ENCODE measurements around the gene MGAT5. TPM values are rescaled to one million over a fixed set of nuclear protein-coding genes. Genes with fewer than 3 reads are reported as not detected.

Gene MGAT5
- total RNA-seq, 1 donor from 2014 or later = 21.2 TPM

DNA sequence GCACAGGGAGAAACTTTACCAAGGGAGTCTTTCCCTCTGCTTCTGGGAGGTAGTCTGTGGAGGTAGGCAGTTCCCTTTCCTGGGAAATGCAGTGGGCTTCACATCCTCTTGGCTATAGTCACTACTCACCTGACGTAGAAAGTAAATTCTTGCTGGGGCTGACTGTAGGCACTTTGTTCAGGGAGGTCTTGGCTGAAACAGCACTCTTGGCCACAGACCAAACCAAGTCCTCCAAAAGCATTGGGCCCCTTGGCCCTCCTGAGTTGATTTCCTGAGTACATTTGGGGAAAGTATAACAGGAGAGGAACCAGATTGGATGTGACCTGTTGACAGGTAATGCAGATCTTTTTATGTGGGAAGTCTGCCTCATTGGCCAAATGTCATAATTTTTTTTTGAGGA is 108.9 kb downstream of the MGAT5 start:
- Histone ChIP-seq H3K27me3 (no peaks in the 10 kb centered on the region), H3K4me1 (peaks cover 20% of the 10 kb centered on the region), H3K4me3 (no peak overlapping the region), H4K20me1 (ENCODE audit: low read depth) (no peaks in the 10 kb centered on the region), H3K4me2 (no peak overlapping the region), H3K79me2 (ENCODE audit: low read depth) (no peaks in the 10 kb centered on the region), H3K9ac (no peak overlapping the region), H3K9me3 (ENCODE audit: low read depth) (no peaks in the 10 kb centered on the region), H3K27ac (no peak overlapping the region), H3F3A (ENCODE audit: low read depth) (no peaks in the 10 kb centered on the region), H2AFZ (replicated peaks) (no peak overlapping the region), H3K36me3 (no peaks in the 10 kb centered on the region)
- no peaks in the 10 kb centered on the region for H3K9me3 Mint-ChIP-seq
- peaks cover 10% of the 10 kb centered on the region for H3K36me3 Mint-ChIP-seq
- peaks cover 17% of the 10 kb centered on the region for H3K4me1 Mint-ChIP-seq
- no peak overlapping the region for H3K4me3 Mint-ChIP-seq
- TF ChIP-seq, protein P1, sequence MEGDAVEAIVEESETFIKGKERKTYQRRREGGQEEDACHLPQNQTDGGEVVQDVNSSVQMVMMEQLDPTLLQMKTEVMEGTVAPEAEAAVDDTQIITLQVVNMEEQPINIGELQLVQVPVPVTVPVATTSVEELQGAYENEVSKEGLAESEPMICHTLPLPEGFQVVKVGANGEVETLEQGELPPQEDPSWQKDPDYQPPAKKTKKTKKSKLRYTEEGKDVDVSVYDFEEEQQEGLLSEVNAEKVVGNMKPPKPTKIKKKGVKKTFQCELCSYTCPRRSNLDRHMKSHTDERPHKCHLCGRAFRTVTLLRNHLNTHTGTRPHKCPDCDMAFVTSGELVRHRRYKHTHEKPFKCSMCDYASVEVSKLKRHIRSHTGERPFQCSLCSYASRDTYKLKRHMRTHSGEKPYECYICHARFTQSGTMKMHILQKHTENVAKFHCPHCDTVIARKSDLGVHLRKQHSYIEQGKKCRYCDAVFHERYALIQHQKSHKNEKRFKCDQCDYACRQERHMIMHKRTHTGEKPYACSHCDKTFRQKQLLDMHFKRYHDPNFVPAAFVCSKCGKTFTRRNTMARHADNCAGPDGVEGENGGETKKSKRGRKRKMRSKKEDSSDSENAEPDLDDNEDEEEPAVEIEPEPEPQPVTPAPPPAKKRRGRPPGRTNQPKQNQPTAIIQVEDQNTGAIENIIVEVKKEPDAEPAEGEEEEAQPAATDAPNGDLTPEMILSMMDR (IDR thresholded peaks at IDR 0.05) = no peak
- TF ChIP-seq EZH2 (IDR thresholded peaks at IDR 0.05) (no peak), EZH2phosphoT487 (IDR thresholded peaks at IDR 0.05) (no peak)
- H3K27me3 Mint-ChIP-seq (ENCODE audit: insufficient read depth, low read depth) = no peaks in the 10 kb centered on the region
- no peak for DNase-seq (ENCODE audit: low spot score)
- no peak overlapping the region for H3K27ac Mint-ChIP-seq

DNA sequence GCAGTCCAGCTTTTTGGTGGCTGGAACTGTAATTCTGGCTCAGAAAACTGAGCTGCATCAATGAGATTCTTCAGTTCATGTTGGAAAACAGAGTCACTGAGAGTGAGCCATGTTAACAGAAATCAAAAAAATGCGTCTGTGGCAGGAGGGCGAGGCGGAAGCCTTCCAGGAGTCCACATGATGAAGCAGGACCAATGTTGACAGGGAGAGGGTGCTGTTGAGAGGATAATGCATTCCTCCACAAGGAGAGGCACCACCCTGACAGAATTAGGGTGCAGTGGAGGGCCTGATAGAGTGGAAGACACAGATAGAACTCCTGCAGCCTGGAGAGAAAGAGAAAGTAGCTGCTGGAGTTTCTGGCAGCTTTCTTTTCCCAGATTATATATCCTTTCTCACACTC is 111.5 kb downstream of the MGAT5 start:
- no peaks in the 10 kb centered on the region for H3K27me3 Mint-ChIP-seq (ENCODE audit: insufficient read depth, low read depth)
- Histone ChIP-seq H3K4me1 (peaks cover 20% of the 10 kb centered on the region), H3K27me3 (no peaks in the 10 kb centered on the region), H3K79me2 (ENCODE audit: low read depth) (no peaks in the 10 kb centered on the region), H3K27ac (no peak overlapping the region), H3K9me3 (ENCODE audit: low read depth) (no peaks in the 10 kb centered on the region), H3K4me2 (no peak overlapping the region), H4K20me1 (ENCODE audit: low read depth) (no peaks in the 10 kb centered on the region), H3K36me3 (no peaks in the 10 kb centered on the region), H3K9ac (no peak overlapping the region), H3K4me3 (no peak overlapping the region), H3F3A (ENCODE audit: low read depth) (no peaks in the 10 kb centered on the region), H2AFZ (replicated peaks) (no peak overlapping the region)
- peaks cover 10% of the 10 kb centered on the region for H3K36me3 Mint-ChIP-seq
- H3K9me3 Mint-ChIP-seq = no peaks in the 10 kb centered on the region
- no peak overlapping the region for H3K4me3 Mint-ChIP-seq
- no peak overlapping the region for H3K27ac Mint-ChIP-seq
- peak; percentile 23 for DNase-seq (ENCODE audit: low spot score)
- TF ChIP-seq EZH2 (IDR thresholded peaks at IDR 0.05) = no peak
- no peak for TF ChIP-seq EZH2phosphoT487 (IDR thresholded peaks at IDR 0.05)
- TF ChIP-seq, protein P1 (IDR thresholded peaks at IDR 0.05) = peak; percentile 28
- H3K4me1 Mint-ChIP-seq = peaks cover 21% of the 10 kb centered on the region

DNA sequence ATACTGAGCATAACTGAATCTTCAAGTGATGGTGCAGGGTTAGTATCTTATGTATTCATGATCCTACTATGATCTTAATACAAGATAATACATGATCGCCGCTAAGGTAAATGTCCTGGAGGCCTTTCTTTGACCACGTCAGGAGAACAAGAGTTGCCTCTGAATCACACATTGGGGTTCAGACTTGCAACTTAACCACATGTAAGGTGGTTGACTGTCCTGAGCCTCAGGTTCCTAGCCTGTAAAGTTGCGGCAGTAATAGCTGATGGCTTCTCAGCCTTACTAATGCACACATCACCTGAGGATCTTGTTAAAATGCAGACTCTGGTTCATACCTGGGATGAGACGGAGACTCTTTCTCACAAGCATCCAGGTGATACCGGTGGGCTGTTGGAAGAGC is 112.5 kb downstream of the MGAT5 start:
- H3K27ac ChIP-seq = no peak overlapping the region
- Mint-ChIP-seq H3K27me3 (ENCODE audit: insufficient read depth, low read depth) (no peaks in the 10 kb centered on the region), H3K9me3 (no peaks in the 10 kb centered on the region), H3K27ac (no peak overlapping the region), H3K4me1 (peaks cover 15% of the 10 kb centered on the region), H3K36me3 (peaks cover 10% of the 10 kb centered on the region), H3K4me3 (no peak overlapping the region)
- no peaks in the 10 kb centered on the region for H4K20me1 ChIP-seq (ENCODE audit: low read depth)
- H3K4me2 ChIP-seq = no peak overlapping the region
- H3K9me3 ChIP-seq (ENCODE audit: low read depth) = no peaks in the 10 kb centered on the region
- H3K4me1 ChIP-seq = peaks cover 12% of the 10 kb centered on the region
- no peaks in the 10 kb centered on the region for H3K27me3 ChIP-seq
- TF ChIP-seq EZH2phosphoT487 (IDR thresholded peaks at IDR 0.05) = no peak
- no peak for TF ChIP-seq EZH2 (IDR thresholded peaks at IDR 0.05)
- TF ChIP-seq, protein P1 (IDR thresholded peaks at IDR 0.05) = no peak
- no peak for DNase-seq (ENCODE audit: low spot score)
- no peaks in the 10 kb centered on the region for H3K79me2 ChIP-seq (ENCODE audit: low read depth)
- H3K4me3 ChIP-seq = no peak overlapping the region
- no peaks in the 10 kb centered on the region for H3F3A ChIP-seq (ENCODE audit: low read depth)
- no peak overlapping the region for H2AFZ ChIP-seq (replicated peaks)
- no peaks in the 10 kb centered on the region for H3K36me3 ChIP-seq
- H3K9ac ChIP-seq = no peak overlapping the region
